H9 (cell line): ENCODE measurements around the gene RAB11FIP4. TPM values are rescaled to one million over a fixed set of nuclear protein-coding genes. Genes with fewer than 3 reads are reported as not detected.
A peak's percentile ranks its signal among the peaks of the same experiment; 100 is the strongest.

ENCODE experiments used
- DNase-seq: peaks from one replicate; pipeline ENCODE4 v3.0.0-alpha.2; 2017
- H2AFZ ChIP-seq: one replicate; pipeline ENCODE4 v1.6.1; 2013; ENCODE audit warnings: mild to moderate bottlenecking, low read length, control low read depth, moderate library complexity
- H2AK5ac ChIP-seq: 2 replicates; pipeline ENCODE4 v1.6.1; 2013; ENCODE audit warnings: low read length, control low read depth, mixed read lengths; ENCODE audit not compliant: insufficient read length
- H2BK120ac ChIP-seq: one replicate; pipeline ENCODE4 v1.6.1; 2013; ENCODE audit warnings: low read depth, mild to moderate bottlenecking, low read length, control low read depth, inconsistent platforms; ENCODE audit not compliant: poor library complexity, severe bottlenecking
- H2BK12ac ChIP-seq: 2 replicates; pipeline ENCODE4 v1.6.1; 2013; ENCODE audit warnings: low read length, control low read depth, mixed read lengths, low read depth; ENCODE audit not compliant: insufficient read length
- H2BK15ac ChIP-seq: 2 replicates; pipeline ENCODE4 v1.6.1; 2013; ENCODE audit warnings: low read depth, low read length, control low read depth
- H2BK20ac ChIP-seq: one replicate; pipeline ENCODE4 v1.6.1; 2013; ENCODE audit warnings: low read depth, mild to moderate bottlenecking, low read length, control low read depth, inconsistent platforms; ENCODE audit not compliant: poor library complexity, severe bottlenecking
- H2BK5ac ChIP-seq: 2 replicates; pipeline ENCODE4 v1.6.1; 2013; ENCODE audit warnings: low read length, control low read depth, mixed read lengths; ENCODE audit not compliant: insufficient read length
- H3K14ac ChIP-seq: 2 replicates; pipeline ENCODE4 v1.6.1; 2013; ENCODE audit warnings: low read length, control low read depth; ENCODE audit not compliant: insufficient read depth
- H3K18ac ChIP-seq: 2 replicates; pipeline ENCODE4 v1.6.1; 2013; ENCODE audit warnings: low read depth, mild to moderate bottlenecking, mixed read lengths, low read length, control low read depth; ENCODE audit not compliant: insufficient read length
- H3K23ac ChIP-seq: 2 replicates; pipeline ENCODE4 v1.6.1; 2013; ENCODE audit warnings: low read length, control low read depth, mixed read lengths, low read depth; ENCODE audit not compliant: insufficient read length
- H3K23me2 ChIP-seq: 2 replicates; pipeline ENCODE4 v1.6.1; 2013; ENCODE audit warnings: low read depth, mild to moderate bottlenecking, mixed read lengths, low read length, control low read depth; ENCODE audit not compliant: insufficient read length, poor library complexity, severe bottlenecking
- H3K27ac ChIP-seq: 2 replicates; pipeline ENCODE4 v1.5.1; 2013; ENCODE audit warnings: low read length, control low read depth, mixed read lengths, low read depth; ENCODE audit not compliant: insufficient read length
- H3K27me3 ChIP-seq: 2 replicates; pipeline ENCODE4 v1.6.1; 2013; ENCODE audit warnings: low read length, control low read depth, inconsistent platforms; ENCODE audit not compliant: insufficient read depth
- H3K4ac ChIP-seq: 2 replicates; pipeline ENCODE4 v1.6.1; 2013; ENCODE audit warnings: low read depth, mild to moderate bottlenecking, control low read depth, inconsistent platforms, low read length, moderate library complexity
- H3K4me1 ChIP-seq: 2 replicates; pipeline ENCODE4 v1.6.1; 2013; ENCODE audit warnings: low read length, control low read depth, inconsistent platforms; ENCODE audit not compliant: insufficient read depth
- H3K4me2 ChIP-seq: 2 replicates; pipeline ENCODE4 v1.6.1; 2013; ENCODE audit warnings: low read length, control low read depth, mixed read lengths; ENCODE audit not compliant: insufficient read length, insufficient read depth
- H3K56ac ChIP-seq: 2 replicates; pipeline ENCODE4 v1.6.1; 2013; ENCODE audit warnings: low read depth, mild to moderate bottlenecking, mixed read lengths, low read length, control low read depth; ENCODE audit not compliant: insufficient read length
- H3K79me1 ChIP-seq: 2 replicates; pipeline ENCODE4 v1.6.1; 2013; ENCODE audit warnings: low read depth, mild to moderate bottlenecking, moderate library complexity, low read length, control low read depth, inconsistent platforms; ENCODE audit not compliant: insufficient read depth, poor library complexity, severe bottlenecking
- H3K79me2 ChIP-seq: 2 replicates; pipeline ENCODE4 v1.6.1; 2013; ENCODE audit warnings: low read length, control low read depth, inconsistent platforms; ENCODE audit not compliant: insufficient read depth
- H3K9ac ChIP-seq: 2 replicates; pipeline ENCODE4 v1.6.1; 2013; ENCODE audit warnings: low read length, control low read depth, mixed read lengths; ENCODE audit not compliant: insufficient read length; ENCODE audit errors: extremely low read depth
- H3K9me3 ChIP-seq: one replicate; pipeline ENCODE4 v1.6.1; 2013; ENCODE audit warnings: low read depth, low read length, inconsistent platforms; ENCODE audit not compliant: control insufficient read depth
- H3T11ph ChIP-seq: one replicate; pipeline ENCODE4 v1.6.1; 2013; ENCODE audit warnings: mild to moderate bottlenecking, low read length, control low read depth, inconsistent platforms
- H4K20me1 ChIP-seq: one replicate; pipeline ENCODE4 v1.6.1; 2013; ENCODE audit not compliant: control insufficient read depth, insufficient read length, insufficient read depth
- H4K5ac ChIP-seq: 2 replicates; pipeline ENCODE4 v1.6.1; 2013; ENCODE audit warnings: low read depth, mild to moderate bottlenecking, mixed read lengths, low read length, control low read depth; ENCODE audit not compliant: insufficient read length
- H4K8ac ChIP-seq: replicated peaks from 2 replicates; pipeline ENCODE4 v1.6.1; 2013; ENCODE audit warnings: low read length, control low read depth, mixed read lengths, low read depth; ENCODE audit not compliant: insufficient read length
- H4K91ac ChIP-seq: 2 replicates; pipeline ENCODE4 v1.6.1; 2013; ENCODE audit warnings: low read depth, mild to moderate bottlenecking, moderate library complexity, mixed read lengths, low read length, control low read depth; ENCODE audit not compliant: insufficient read length
- H3K27ac Mint-ChIP-seq, 3 experiments: 2 replicates in 2 of 3; 3 replicates in 1 of 3; pipeline ENCODE4 v1.8.0; 2020 to 2021; ENCODE audit warnings: mixed read lengths in 3 of 3, mild to moderate bottlenecking in 1 of 3, moderate library complexity in 1 of 3
- H3K27me3 Mint-ChIP-seq: 2 replicates; pipeline ENCODE4 v1.8.0; 2021; ENCODE audit warnings: low read depth, mild to moderate bottlenecking, moderate library complexity, mixed read lengths
- H3K36me3 Mint-ChIP-seq, 3 experiments: 2 replicates in 2 of 3; 3 replicates in 1 of 3; pipeline ENCODE4 v1.8.0; 2020 to 2021; ENCODE audit warnings: low read depth in 3 of 3, mixed read lengths in 3 of 3; ENCODE audit not compliant: insufficient read depth in 1 of 3
- H3K4me1 Mint-ChIP-seq, 2 experiments: 2 replicates each; pipeline ENCODE4 v1.8.0; 2020; ENCODE audit warnings: mixed read lengths in 2 of 2
- H3K4me3 Mint-ChIP-seq, 2 experiments: 2 replicates in 1 of 2; 3 replicates in 1 of 2; pipeline ENCODE4 v1.8.0; 2020 to 2021; ENCODE audit warnings: mild to moderate bottlenecking in 2 of 2, mixed read lengths in 2 of 2, moderate library complexity in 1 of 2
- H3K9me3 Mint-ChIP-seq, 2 experiments: 2 replicates in 1 of 2; 3 replicates in 1 of 2; pipeline ENCODE4 v1.8.0; 2020; ENCODE audit warnings: mild to moderate bottlenecking in 2 of 2, mixed read lengths in 2 of 2, moderate library complexity in 1 of 2
- WGBS: extraction: QIAGEN DNeasy Blood & Tissue Kit; methylation state at CpG from one replicate; pipeline ENCODE4 v1.1.7; 2013; ENCODE audit warnings: missing lambda C conversion rate, low lambda C conversion rate, mixed read lengths; ENCODE audit not compliant: insufficient read length; ENCODE audit errors: extremely low coverage; 5-methylcytosine and 5-hydroxymethylcytosine counted together
- total RNA-seq: library from RNA; stranded (reverse); gene quantifications from 2 replicates; pipeline ENCODE4 v1.2.1, GENCODE V29; 2021
- TF ChIP-seq, protein P1 (sequence below): fragments of 200-600 bp; sonication (generic); conservative IDR thresholded peaks from 3 replicates; pipeline ENCODE4 v1.8.0; 2021; ENCODE audit warnings: antibody characterized with exemption, mild to moderate bottlenecking

Gene RAB11FIP4
- total RNA-seq, 1 experiment from 2014 or later: 25.7 TPM

DNA sequence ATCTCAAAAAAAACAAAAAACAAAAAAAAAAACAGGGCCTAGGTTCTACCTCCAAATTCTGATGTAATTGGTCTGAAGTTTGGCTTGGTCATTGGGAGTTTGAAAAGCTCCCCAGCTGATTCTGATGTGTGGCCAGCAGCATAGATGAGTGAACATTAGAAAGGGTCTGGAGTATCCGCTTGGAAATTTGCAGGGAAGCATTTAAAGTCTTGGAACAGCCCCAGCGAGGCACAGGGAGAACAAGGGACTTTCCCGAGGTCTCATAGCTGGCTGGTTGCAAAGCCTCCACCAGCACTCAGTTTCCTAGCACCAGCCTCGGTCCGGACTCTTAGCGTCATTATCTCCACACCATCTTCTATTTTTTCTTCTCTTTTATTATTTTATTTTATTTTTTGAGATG is 70.8 kb downstream of the RAB11FIP4 start:
- H3K14ac ChIP-seq: no peak overlapping the region
- H3K27ac Mint-ChIP-seq: 0 out of 7 replicates have a peak overlapping the region, but pooled peaks of 1 of the 3 experiments have one; percentile 23

More for the DNA sequence above, 70.8 kb downstream of the RAB11FIP4 start:
- no peak overlapping the region for H3K4ac ChIP-seq
- no peaks in the 10 kb centered on the region for H3K79me2 ChIP-seq
- H2BK12ac ChIP-seq: no peak overlapping the region
- no peak overlapping the region for H2BK15ac ChIP-seq
- Mint-ChIP-seq H3K9me3 (no peaks in the 10 kb centered on the region), H3K4me1 (peaks cover 13 to 16% of the 10 kb centered on the region in 2 experiments), H3K36me3 (no peaks in the 10 kb centered on the region), H3K4me3 (no peak overlapping the region), H3K27me3 (no peaks in the 10 kb centered on the region)
- no peak overlapping the region for H2AFZ ChIP-seq
- H2BK5ac ChIP-seq: no peak overlapping the region
- no peaks in the 10 kb centered on the region for H4K20me1 ChIP-seq
- no peak overlapping the region for H3K56ac ChIP-seq
- no peak overlapping the region for H4K5ac ChIP-seq
- H3K27me3 ChIP-seq: no peaks in the 10 kb centered on the region
- no peaks in the 10 kb centered on the region for H3K9me3 ChIP-seq
- no peak overlapping the region for H2BK120ac ChIP-seq
- no peak overlapping the region for H4K8ac ChIP-seq
- no peaks in the 10 kb centered on the region for H3K79me1 ChIP-seq
- H3K18ac ChIP-seq: no peak overlapping the region
- no peaks in the 10 kb centered on the region for H3K23me2 ChIP-seq
- H3T11ph ChIP-seq: no peak overlapping the region
- no peak overlapping the region for H4K91ac ChIP-seq
- H2AK5ac ChIP-seq: no peak overlapping the region
- TF ChIP-seq, protein P1, sequence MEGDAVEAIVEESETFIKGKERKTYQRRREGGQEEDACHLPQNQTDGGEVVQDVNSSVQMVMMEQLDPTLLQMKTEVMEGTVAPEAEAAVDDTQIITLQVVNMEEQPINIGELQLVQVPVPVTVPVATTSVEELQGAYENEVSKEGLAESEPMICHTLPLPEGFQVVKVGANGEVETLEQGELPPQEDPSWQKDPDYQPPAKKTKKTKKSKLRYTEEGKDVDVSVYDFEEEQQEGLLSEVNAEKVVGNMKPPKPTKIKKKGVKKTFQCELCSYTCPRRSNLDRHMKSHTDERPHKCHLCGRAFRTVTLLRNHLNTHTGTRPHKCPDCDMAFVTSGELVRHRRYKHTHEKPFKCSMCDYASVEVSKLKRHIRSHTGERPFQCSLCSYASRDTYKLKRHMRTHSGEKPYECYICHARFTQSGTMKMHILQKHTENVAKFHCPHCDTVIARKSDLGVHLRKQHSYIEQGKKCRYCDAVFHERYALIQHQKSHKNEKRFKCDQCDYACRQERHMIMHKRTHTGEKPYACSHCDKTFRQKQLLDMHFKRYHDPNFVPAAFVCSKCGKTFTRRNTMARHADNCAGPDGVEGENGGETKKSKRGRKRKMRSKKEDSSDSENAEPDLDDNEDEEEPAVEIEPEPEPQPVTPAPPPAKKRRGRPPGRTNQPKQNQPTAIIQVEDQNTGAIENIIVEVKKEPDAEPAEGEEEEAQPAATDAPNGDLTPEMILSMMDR: no peak
- H2BK20ac ChIP-seq: no peak overlapping the region
- no peak overlapping the region for H3K9ac ChIP-seq
- H3K4me2 ChIP-seq: no peak overlapping the region
- H3K23ac ChIP-seq: no peak overlapping the region
- 0 out of 2 replicates have a peak, but pooled peaks cover under 1% of the 10 kb centered on the region for H3K4me1 ChIP-seq
- H3K27ac ChIP-seq: no peak overlapping the region
- no CpG with 5 or more reads among the region's 6 CpGs for WGBS
- DNase-seq: no peak
